Thyroid gland (tissue), 4 donors: ENCODE data around the gene WDFY4. TPM values are rescaled to one million over a fixed set of nuclear protein-coding genes. Genes with fewer than 3 reads are reported as not detected.

Experiments
- DNase-seq, 2 donors: peaks; one replicate each; pipeline ENCODE4 v3.0.0-alpha.2; 2019
- H3K27ac ChIP-seq, 3 donors: fragments of 200-600 bp; sonication (generic); 1 replicate in 2 of 3; 2 replicates in 1 of 3; pipeline ENCODE4 v1.5.1; 2016 to 2019; ENCODE audit warnings: mild to moderate bottlenecking in 1 of 3, moderate library complexity in 1 of 3
- H3K27me3 ChIP-seq: fragments of 200-600 bp; sonication (generic); one replicate; pipeline ENCODE4 v1.5.1; 2019
- H3K36me3 ChIP-seq, 2 donors: fragments of 200-600 bp; sonication (generic); one replicate each; pipeline ENCODE4 v1.5.1; 2016 to 2019
- H3K4me1 ChIP-seq, 2 donors: fragments of 200-600 bp; sonication (generic); one replicate each; pipeline ENCODE4 v1.5.1; 2017 to 2019
- H3K4me3 ChIP-seq, 3 donors: fragments of 200-600 bp; sonication (generic); replicated peaks in 1 of 3; 1 replicate in 2 of 3; 2 replicates in 1 of 3; pipeline ENCODE4 v1.5.1; 2016; ENCODE audit warnings: mild to moderate bottlenecking in 1 of 3
- H3K9me3 ChIP-seq: fragments of 200-600 bp; sonication (generic); one replicate; pipeline ENCODE4 v1.5.1; 2017
- CTCF ChIP-seq, 6 experiments: fragments of 200-600 bp in 3 of 6; fragments of 450-650 bp in 3 of 6; sonication (generic) in 3 of 6; IDR thresholded peaks; one replicate each; pipeline ENCODE4 v1.5.1; 2016 to 2019; ENCODE audit warnings: antibody characterized with exemption in 6 of 6, mild to moderate bottlenecking in 2 of 6, inconsistent platforms in 1 of 6, moderate library complexity in 1 of 6
- POLR2A ChIP-seq, 2 donors: fragments of 450-650 bp; IDR thresholded peaks; one replicate each; pipeline ENCODE4 v1.6.1; 2017; ENCODE audit warnings: antibody characterized with exemption in 2 of 2, mild to moderate bottlenecking in 2 of 2, moderate library complexity in 1 of 2
- WGBS, 2 donors: methylation state at CpG; one replicate each; pipeline ENCODE4 v1.1.5; 2017; 5-methylcytosine and 5-hydroxymethylcytosine counted together
- intact Hi-C: fragments of 100-400 bp; cut with DNase I; formaldehyde crosslinking; loops from one replicate; pipeline ENCODE4 v1.15.1; 2023
- total RNA-seq, 4 donors: library from RNA; depleted of rRNA; stranded (reverse); fragments of >200 nt; gene quantifications; one replicate each; pipeline ENCODE4 v1.2.3, GENCODE V29; 2016

WDFY4 gene
- total RNA-seq, 4 donors from 2014 or later: 1.0 to 3.5 (median 1.2) TPM

- H3K27me3 ChIP-seq: no peaks in the 10 kb centered on the region
- H3K9me3 ChIP-seq: no peaks in the 10 kb centered on the region
- intact Hi-C loops: no loop called here
- WGBS, 2 donors: 80 to 90% methylated on average over 1 of the region's 1 CpG
- no peak for DNase-seq
- no peaks in the 10 kb centered on the region for H3K36me3 ChIP-seq
- H3K27ac ChIP-seq: no peak overlapping the region
- no peaks in the 10 kb centered on the region for H3K4me1 ChIP-seq
- H3K4me3 ChIP-seq: no peak overlapping the region
- TF ChIP-seq CTCF (IDR thresholded peaks at IDR 0.05) (no peak), POLR2A (IDR thresholded peaks at IDR 0.05) (no peak)
These were observed 241.6 kb downstream of the WDFY4 start for GRCh38 chr10:48926255-48926654.

GRCh38 chr10:48926764-48927540 is 242.3 kb downstream of the WDFY4 start:
- no peak for DNase-seq
- Histone ChIP-seq H3K9me3 (no peaks in the 10 kb centered on the region), H3K36me3 (no peaks in the 10 kb centered on the region), H3K27me3 (no peaks in the 10 kb centered on the region), H3K27ac (no peak overlapping the region), H3K4me1 (no peaks in the 10 kb centered on the region), H3K4me3 (no peak overlapping the region)
- WGBS, 2 donors: 57 to 70% methylated on average over 13 of the region's 13 CpGs
- no peak for TF ChIP-seq POLR2A (IDR thresholded peaks at IDR 0.05)
- no peak for TF ChIP-seq CTCF (IDR thresholded peaks at IDR 0.05)
- intact Hi-C loops: no loop called here

GRCh38 chr10:48929413-48929990 is 244.8 kb downstream of the WDFY4 start:
- Histone ChIP-seq H3K4me3 (no peak overlapping the region), H3K27ac (no peak overlapping the region), H3K9me3 (no peaks in the 10 kb centered on the region), H3K27me3 (no peaks in the 10 kb centered on the region), H3K36me3 (no peaks in the 10 kb centered on the region), H3K4me1 (no peaks in the 10 kb centered on the region)
- intact Hi-C loops: no loop called here
- DNase-seq: no peak
- WGBS, 2 donors: 74% methylated on average over 5 of the region's 5 CpGs
- no peak for TF ChIP-seq POLR2A (IDR thresholded peaks at IDR 0.05)
- TF ChIP-seq CTCF (IDR thresholded peaks at IDR 0.05): no peak

- Histone ChIP-seq H3K9me3 (no peaks in the 10 kb centered on the region), H3K4me3 (no peak overlapping the region), H3K27me3 (no peaks in the 10 kb centered on the region), H3K27ac (no peak overlapping the region), H3K36me3 (no peaks in the 10 kb centered on the region), H3K4me1 (no peaks in the 10 kb centered on the region)
- TF ChIP-seq POLR2A (IDR thresholded peaks at IDR 0.05): no peak
- TF ChIP-seq CTCF (IDR thresholded peaks at IDR 0.05): no peak
- no peak for DNase-seq
- intact Hi-C loops: no loop called here
- 32 to 35% methylated on average over 4 of the region's 4 CpGs for WGBS, 2 donors
These were observed 246.5 kb downstream of the WDFY4 start for GRCh38 chr10:48931188-48931587.
